Inferior parietal cortex (tissue), 1 donor: ENCODE measurements around the gene BCO1.

Source experiments
- DNase-seq: peaks from one replicate; pipeline ENCODE4 v3.0.0-alpha.2; 2016; ENCODE audit errors: extremely low spot score

BCO1 gene

GRCh38 chr16:81318711-81319110 is 80.2 kb downstream of the BCO1 start:
- no peak for DNase-seq

- no peak for DNase-seq
Observed at GRCh38 chr16:81319221-81319912, 80.9 kb downstream of the BCO1 start.

- DNase-seq = no peak
Observed at GRCh38 chr16:81321039-81321438, 82.5 kb downstream of the BCO1 start.

- DNase-seq = no peak
Observed at GRCh38 chr16:81321536-81321935, 83.0 kb downstream of the BCO1 start.

- DNase-seq = no peak
Observed at GRCh38 chr16:81324808-81325207, 86.3 kb downstream of the BCO1 start.

- no peak for DNase-seq
Observed at GRCh38 chr16:81327011-81327410, 88.5 kb downstream of the BCO1 start.

- no peak for DNase-seq
Observed at GRCh38 chr16:81327447-81328196, 89.1 kb downstream of the BCO1 start.

GRCh38 chr16:81329947-81330346 is 91.5 kb downstream of the BCO1 start:
- DNase-seq = no peak

GRCh38 chr16:81333356-81333755 is 94.9 kb downstream of the BCO1 start:
- no peak for DNase-seq

- no peak for DNase-seq
Observed at GRCh38 chr16:81335669-81336068, 97.2 kb downstream of the BCO1 start.

GRCh38 chr16:81337097-81337496 is 98.6 kb downstream of the BCO1 start:
- DNase-seq = no peak
